Measurements from ENCODE around the gene NOS1AP. TPM values are rescaled to one million over a fixed set of nuclear protein-coding genes. Genes with fewer than 3 reads are reported as not detected.
"Not testable (repeated sequence)": the region's sequence is repeated elsewhere in the genome, so short reads cannot be mapped to it uniquely, and the experiment has no call there.

Gene NOS1AP
- total RNA-seq, 1 donor from 2014 or later: 0.79 TPM

GRCh38 chr1:162056579-162056978 lies 12.9 kb upstream of the NOS1AP start:
- Histone ChIP-seq H3K36me3 (ENCODE audit: control insufficient read depth, insufficient read depth, low read length) (no peaks in the 10 kb centered on the region), H3K4me3 (ENCODE audit: low read depth, low read length) (no peak overlapping the region), H3K27me3 (ENCODE audit: control insufficient read depth, insufficient read depth, low read length) (no peaks in the 10 kb centered on the region)
- TF ChIP-seq CTCF (IDR thresholded peaks at IDR 0.05; ENCODE audit: insufficient read depth, low read length, poor library complexity, severe bottlenecking): no peak
- no peak for DNase-seq (ENCODE audit: low read depth)

- H3K4me3 ChIP-seq (ENCODE audit: low read depth, low read length): no peak overlapping the region
- TF ChIP-seq CTCF (IDR thresholded peaks at IDR 0.05; ENCODE audit: insufficient read depth, low read length, poor library complexity, severe bottlenecking): no peak
- no peaks in the 10 kb centered on the region for H3K36me3 ChIP-seq (ENCODE audit: control insufficient read depth, insufficient read depth, low read length)
- no peaks in the 10 kb centered on the region for H3K27me3 ChIP-seq (ENCODE audit: control insufficient read depth, insufficient read depth, low read length)
- DNase-seq (ENCODE audit: low read depth): no peak
These were observed 9.8 kb upstream of the NOS1AP start for GRCh38 chr1:162059721-162060120.

- no peak for TF ChIP-seq CTCF (IDR thresholded peaks at IDR 0.05; ENCODE audit: insufficient read depth, low read length, poor library complexity, severe bottlenecking)
- no peaks in the 10 kb centered on the region for H3K36me3 ChIP-seq (ENCODE audit: control insufficient read depth, insufficient read depth, low read length)
- no peaks in the 10 kb centered on the region for H3K27me3 ChIP-seq (ENCODE audit: control insufficient read depth, insufficient read depth, low read length)
- no peak overlapping the region for H3K4me3 ChIP-seq (ENCODE audit: low read depth, low read length)
- no peak for DNase-seq (ENCODE audit: low read depth)
These were observed 9.2 kb upstream of the NOS1AP start for GRCh38 chr1:162060314-162060713.

- Histone ChIP-seq H3K27me3 (ENCODE audit: control insufficient read depth, insufficient read depth, low read length) (no peaks in the 10 kb centered on the region), H3K36me3 (ENCODE audit: control insufficient read depth, insufficient read depth, low read length) (no peaks in the 10 kb centered on the region), H3K4me3 (ENCODE audit: low read depth, low read length) (no peak overlapping the region)
- no peak for TF ChIP-seq CTCF (IDR thresholded peaks at IDR 0.05; ENCODE audit: insufficient read depth, low read length, poor library complexity, severe bottlenecking)
- no peak for DNase-seq (ENCODE audit: low read depth)
These were observed 6.9 kb upstream of the NOS1AP start for GRCh38 chr1:162062542-162063015.

- Histone ChIP-seq H3K4me3 (ENCODE audit: low read depth, low read length) (no peak overlapping the region), H3K36me3 (ENCODE audit: control insufficient read depth, insufficient read depth, low read length) (no peaks in the 10 kb centered on the region), H3K27me3 (ENCODE audit: control insufficient read depth, insufficient read depth, low read length) (no peaks in the 10 kb centered on the region)
- DNase-seq (ENCODE audit: low read depth): no peak
- no peak for TF ChIP-seq CTCF (IDR thresholded peaks at IDR 0.05; ENCODE audit: insufficient read depth, low read length, poor library complexity, severe bottlenecking)
These were observed 4.5 kb upstream of the NOS1AP start for GRCh38 chr1:162065016-162065415.

- not testable (repeated sequence) for DNase-seq (ENCODE audit: low read depth); H3K36me3 ChIP-seq (ENCODE audit: control insufficient read depth, insufficient read depth, low read length); H3K4me3 ChIP-seq (ENCODE audit: low read depth, low read length); H3K27me3 ChIP-seq (ENCODE audit: control insufficient read depth, insufficient read depth, low read length)
These were observed 2.7 kb upstream of the NOS1AP start for GRCh38 chr1:162066836-162067235.

All from kidney epithelial cell (primary cell).